Measurements from ENCODE around the gene CRELD2.

Gene CRELD2

DNA sequence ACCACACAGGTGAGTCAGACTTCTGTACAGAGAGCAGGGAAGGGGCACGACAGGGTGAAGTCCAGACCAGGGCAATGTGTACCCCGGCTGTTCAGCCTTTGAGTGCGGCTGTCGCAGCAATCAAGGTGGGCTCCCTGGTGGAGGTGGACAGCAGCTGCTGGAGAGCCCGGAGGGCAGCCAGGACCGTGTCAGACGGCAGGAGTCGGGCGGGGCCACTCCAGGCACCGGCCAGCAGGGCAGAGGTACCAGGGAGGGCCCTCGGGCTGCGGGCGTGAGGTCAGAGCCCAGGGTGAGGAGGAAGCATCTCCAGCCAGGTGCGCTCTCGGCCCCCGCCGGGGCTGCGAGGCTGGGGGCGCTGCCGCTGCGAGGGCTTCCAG lies 41.3 kb downstream of the CRELD2 start:
- no peak for DNase-seq

GRCh38 chr22:49960159-49961004 lies 41.9 kb downstream of the CRELD2 start, which contains the start of gene PIM3:
Gene PIM3, plus strand, starts transcription at chr22:49960772. Its CDS starts 176 bp downstream, at chr22:49960948.
- peak; percentile 97 for DNase-seq

GRCh38 chr22:49961005-49961600 lies 42.7 kb downstream of the CRELD2 start:
- DNase-seq, result peak in 1 of 2 donors; percentile 42

GRCh38 chr22:49961601-49962011 lies 43.2 kb downstream of the CRELD2 start:
- DNase-seq, result no peak

DNA sequence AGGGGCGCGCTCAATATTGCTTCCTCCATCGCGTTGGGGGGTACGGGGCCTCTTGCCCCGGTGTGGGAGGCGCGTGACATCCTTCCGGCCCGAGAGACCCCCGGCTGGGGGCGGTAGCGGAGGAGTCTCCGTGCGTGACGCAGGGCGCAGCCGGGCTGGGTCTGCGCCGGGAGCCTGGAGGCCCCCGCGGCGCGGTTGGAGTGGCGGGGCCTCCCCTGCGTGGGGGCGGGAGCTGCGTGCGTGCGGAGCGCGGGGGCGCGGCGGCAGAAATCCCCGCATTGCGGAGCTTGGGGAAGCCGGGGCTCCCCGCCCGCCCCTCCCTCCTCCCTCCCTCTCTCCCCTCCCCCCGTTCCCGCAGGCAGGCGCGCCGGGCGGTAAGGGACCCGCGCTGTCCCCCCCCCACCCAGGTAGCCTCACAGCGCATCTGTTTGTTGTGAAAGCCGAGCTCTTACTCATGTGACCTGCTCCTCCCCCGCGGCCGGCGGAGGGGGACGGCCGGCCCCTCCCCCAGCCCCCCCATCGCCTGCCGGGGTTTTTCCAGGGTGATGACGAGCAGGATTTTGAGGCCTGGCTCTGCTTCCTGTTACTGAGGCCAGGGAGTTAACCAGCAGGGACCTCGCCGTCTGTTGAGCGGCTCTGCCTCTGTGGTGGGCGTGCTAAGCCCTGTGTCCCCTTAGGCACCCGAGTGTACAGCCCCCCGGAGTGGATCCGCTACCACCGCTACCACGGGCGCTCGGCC lies 43.7 kb downstream of the CRELD2 start:
- DNase-seq, result peak; percentile 91

GRCh38 chr22:49962751-49963646 lies 44.6 kb downstream of the CRELD2 start:
- no peak for DNase-seq

- DNase-seq, result no peak
Observed at GRCh38 chr22:49963647-49964026, 45.2 kb downstream of the CRELD2 start.

DNA sequence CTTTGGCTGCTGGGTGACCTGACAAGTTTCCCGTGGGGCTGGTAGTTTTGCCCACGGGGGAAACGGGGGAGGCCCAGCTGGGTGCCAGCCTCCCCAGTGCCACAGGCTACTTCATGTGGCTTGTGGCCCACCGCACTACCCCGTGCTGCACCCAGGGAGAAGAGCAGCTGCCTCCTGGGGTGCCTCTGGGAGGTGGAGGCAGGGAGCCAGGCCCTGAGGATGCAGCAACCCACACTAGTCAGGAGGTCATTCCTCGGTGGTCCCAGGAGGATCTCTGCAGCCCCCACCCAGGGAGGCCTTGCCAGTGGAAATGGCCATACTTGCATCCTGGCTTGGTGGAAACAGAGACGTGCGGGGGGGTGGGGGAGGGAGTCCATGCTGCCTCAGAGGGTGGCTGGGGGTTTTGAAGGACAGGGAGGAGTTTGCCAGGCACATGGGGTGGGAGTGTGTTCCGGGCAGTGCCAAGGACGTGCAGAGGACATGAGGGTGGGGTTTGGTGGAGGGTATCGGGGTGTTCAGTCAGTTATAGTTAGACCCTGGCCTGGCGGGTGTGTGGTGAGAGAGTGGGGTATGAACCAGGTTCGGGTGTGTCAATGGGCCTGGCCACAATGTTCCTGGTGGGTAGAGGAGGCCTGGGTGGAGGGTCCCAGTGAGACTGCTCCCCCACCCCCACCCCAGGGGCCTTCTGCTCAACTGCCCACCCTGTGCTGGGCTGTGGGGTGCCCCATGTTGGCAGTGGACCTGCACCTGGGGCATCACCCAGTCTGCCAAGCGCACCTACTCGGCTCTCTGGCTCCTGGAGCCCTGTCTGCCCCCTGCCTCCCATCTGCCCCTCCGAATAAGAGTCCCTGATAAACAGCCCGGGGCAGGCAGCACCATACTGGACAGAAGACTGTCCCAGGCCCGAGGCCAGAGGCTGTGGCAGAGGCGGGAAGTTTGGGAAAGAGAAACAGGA lies 46.0 kb downstream of the CRELD2 start:
- DNase-seq, result no peak

- no peak for DNase-seq
Observed at GRCh38 chr22:49965091-49966040, 46.9 kb downstream of the CRELD2 start.

GRCh38 chr22:49966041-49966773 lies 47.8 kb downstream of the CRELD2 start:
- no peak for DNase-seq

DNA sequence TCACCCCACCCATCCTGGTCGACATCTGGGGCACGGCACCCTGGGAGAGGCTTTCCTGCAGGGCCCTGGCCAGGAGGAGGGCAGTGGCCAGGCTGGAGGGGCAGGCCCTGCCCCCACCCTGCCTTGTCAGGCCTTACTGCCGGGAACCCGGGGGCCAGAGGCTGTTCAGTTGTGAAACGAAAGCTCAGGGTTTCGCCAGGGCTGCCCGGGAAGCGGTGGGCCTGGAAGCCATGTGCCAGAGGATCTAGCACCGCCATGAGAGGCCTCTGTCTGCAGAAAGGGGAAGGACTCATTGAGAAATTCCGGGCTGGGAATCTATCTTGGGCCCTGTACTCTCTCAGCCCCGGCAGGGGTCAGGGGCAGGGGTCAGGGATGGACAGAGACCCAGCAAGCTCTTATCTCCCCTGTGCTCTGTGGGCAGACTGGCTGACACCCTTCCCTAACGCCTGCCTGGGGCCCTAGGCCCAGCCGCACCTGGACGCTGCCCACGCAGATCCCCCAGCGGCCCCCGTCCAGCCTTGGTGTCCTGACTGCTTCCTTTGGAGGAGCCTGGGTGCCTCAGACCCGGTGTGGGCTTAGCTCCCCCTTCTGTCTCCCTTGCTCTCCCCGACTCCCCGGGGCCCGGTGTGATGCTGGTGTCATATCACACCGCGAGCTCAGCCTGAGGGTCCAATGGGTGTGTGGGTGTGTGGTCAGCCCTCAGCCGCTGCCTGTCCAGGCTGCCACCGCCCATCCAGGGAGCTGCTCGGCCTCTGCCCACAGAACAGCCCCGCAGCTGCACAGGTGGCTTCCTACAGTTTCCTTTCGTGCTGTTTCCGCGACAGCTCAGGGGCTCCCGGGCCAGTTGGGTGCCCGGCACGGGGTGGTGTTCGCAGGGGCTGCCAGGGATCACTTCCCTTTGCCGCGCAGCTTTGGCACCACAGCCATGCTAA lies 48.6 kb downstream of the CRELD2 start:
- DNase-seq, result peak; percentile 93 to 94

DNA sequence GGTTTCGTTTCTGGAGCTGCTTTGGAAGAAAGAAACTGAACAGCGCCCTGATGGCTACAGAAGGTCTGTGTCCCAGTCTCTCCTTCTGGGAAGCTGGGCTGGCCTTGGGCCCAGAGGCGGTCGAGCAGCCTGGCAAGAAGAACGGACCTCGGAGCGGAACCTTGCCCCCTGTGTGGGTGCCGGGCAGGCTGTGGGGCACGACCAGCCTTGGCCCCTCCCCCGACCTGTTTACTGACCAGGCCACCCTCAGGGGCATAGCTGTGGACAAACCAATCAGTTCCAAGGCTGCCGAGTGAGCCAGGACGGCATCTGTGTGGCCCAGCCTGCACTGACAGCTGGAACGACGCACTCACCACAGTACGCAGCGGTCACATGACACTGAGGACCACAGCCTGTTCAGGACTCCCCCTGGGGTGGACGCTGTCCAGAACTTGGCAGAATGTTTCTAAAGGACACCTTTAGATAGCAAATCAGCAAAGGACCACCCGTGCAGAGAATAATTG lies 49.3 kb downstream of the CRELD2 start:
- DNase-seq, result no peak

- DNase-seq, result no peak
Observed at GRCh38 chr22:49968313-49968830, 49.9 kb downstream of the CRELD2 start.

DNA sequence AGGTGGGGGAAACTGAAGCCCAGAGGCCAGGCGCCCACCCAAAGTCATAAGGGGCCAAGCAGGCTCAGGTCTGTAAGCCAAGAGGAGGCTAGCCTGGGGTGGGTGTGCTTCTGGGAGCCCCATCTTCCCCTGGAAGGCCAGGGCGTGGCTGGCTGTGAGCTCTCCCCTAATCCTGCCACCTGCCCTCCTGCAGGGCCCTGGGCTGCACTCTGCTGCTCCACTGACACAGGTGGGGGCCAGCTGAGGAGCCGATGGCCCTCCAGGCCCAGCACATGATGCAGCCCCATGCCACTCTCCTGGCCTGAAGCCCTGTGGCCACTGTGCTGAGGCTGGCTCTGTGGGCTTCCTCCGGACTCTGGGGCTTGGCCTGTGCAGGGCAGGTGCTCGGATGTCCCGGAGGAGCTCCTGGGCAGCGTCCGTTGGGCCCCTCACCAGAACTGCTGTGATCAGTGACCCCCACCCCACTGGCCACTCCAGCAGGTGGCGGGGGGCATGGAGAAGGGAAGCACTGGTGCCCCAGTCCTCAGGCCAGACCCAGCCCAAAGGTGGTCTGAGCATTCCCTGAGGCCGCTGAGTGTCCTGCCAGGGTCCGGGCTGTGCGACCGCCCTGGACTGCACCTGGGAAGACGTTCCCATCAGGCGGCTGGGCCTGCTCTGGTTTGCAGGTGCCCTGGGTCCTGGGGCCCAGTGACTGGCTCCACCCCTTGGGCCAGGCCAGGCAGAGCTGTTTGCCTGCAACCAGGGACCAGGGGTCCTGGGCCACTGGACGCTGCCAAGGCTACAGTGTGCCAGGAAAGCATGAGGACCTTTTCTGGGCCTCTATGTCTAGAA lies 50.6 kb downstream of the CRELD2 start:
- DNase-seq, result no peak

DNA sequence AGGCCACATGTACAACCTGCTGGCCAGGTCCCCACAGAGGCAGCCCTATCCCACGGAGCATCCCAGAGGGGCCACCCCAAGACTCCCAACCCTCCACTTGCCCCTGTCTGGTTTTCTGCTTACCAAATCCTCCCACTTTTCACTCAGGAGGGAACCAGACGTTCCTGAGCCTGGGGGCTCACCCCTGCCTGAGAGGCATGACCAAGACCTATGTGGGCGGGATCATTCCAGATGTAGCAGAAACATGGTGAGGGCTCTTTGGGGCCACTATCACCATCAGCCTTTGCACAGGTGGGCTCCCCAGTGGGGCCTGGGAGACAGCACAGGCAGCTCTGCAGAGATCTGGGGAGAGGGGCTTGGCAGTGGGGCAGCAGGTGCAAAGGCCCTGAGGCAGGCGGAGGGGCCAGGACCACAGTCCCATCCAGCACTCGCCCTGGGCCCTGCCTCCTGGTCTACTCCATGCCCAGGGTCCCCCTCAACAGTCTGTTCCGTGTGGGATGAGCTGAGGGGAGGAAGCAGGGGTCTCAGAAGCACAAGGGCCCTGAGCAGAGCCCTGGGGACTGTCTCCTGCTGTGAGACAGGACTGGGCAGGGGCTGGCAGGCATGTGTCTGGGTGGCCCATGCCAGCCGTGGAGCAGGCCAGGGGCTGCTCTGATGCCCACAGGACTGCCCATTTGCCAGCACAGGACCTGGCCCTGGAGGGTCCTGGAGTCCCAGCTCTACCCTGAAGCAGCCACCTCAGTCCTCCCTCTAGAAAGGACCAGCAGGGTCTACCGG lies 51.5 kb downstream of the CRELD2 start:
- DNase-seq, result no peak

Data from inflammatory macrophage treated with lipopolysaccharide for 1 hour (primary cell).